ENCODE data around the gene CORO2A. TPM values are rescaled to one million over a fixed set of nuclear protein-coding genes. Genes with fewer than 3 reads are reported as not detected.

The CORO2A gene
- polyA plus RNA-seq, 1 of the 3 experiments (the other 2 are of a cell fraction): 2.3 TPM

DNA sequence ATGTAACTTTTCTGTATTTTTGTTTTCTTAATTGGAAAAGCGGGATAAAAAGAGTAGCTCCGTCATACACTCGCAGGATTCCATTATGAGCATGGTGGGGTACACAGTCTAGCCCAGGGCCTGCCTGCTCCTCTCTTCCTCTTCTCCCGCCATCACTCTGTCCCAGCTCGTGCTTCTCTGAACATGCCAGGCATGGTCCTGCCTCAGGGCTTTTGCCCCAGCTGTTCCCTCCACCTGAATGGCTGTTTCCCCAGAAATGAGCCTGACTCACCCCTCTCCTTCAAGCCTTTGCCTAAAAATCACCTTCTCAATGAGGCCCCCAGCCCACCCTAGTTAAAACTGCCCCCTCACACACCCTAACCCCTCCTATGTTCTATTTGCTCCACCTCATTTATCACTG, 4.5 kb downstream of the CORO2A start:
- POLR2A ChIA-PET: interaction anchor here (0.8 kb wide), 1 partner anchor 69 kb away, joined by 3 read pairs; the partner anchor contains the start of gene TRIM14
- TF ChIP-seq MXI1 (IDR thresholded peaks at IDR 0.05; ENCODE audit: low read depth, low read length) (no peak), NFIC (IDR thresholded peaks at IDR 0.05; ENCODE audit: borderline replicate concordance) (no peak), ELF1 (IDR thresholded peaks at IDR 0.05) (no peak), EZH2phosphoT487 (IDR thresholded peaks at IDR 0.05; ENCODE audit: borderline replicate concordance, low read depth) (no peak), MEF2A (IDR thresholded peaks at IDR 0.05; ENCODE audit: borderline replicate concordance, low read depth) (no peak), TEAD4 (IDR thresholded peaks at IDR 0.05; ENCODE audit: borderline replicate concordance, insufficient read depth) (no peak), FOSL2 (IDR thresholded peaks at IDR 0.05; ENCODE audit: borderline replicate concordance, low read depth) (no peak), CHD2 (IDR thresholded peaks at IDR 0.05; ENCODE audit: low read length, partially characterized antibody) (no peak), SMC3 (IDR thresholded peaks at IDR 0.05; ENCODE audit: low read depth, low read length) (no peak)
- TF ChIP-seq, protein P1, sequence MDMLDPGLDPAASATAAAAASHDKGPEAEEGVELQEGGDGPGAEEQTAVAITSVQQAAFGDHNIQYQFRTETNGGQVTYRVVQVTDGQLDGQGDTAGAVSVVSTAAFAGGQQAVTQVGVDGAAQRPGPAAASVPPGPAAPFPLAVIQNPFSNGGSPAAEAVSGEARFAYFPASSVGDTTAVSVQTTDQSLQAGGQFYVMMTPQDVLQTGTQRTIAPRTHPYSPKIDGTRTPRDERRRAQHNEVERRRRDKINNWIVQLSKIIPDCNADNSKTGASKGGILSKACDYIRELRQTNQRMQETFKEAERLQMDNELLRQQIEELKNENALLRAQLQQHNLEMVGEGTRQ (IDR thresholded peaks at IDR 0.05; ENCODE audit: borderline replicate concordance, low read depth, low read length): no peak
- TF ChIP-seq, protein P2, sequence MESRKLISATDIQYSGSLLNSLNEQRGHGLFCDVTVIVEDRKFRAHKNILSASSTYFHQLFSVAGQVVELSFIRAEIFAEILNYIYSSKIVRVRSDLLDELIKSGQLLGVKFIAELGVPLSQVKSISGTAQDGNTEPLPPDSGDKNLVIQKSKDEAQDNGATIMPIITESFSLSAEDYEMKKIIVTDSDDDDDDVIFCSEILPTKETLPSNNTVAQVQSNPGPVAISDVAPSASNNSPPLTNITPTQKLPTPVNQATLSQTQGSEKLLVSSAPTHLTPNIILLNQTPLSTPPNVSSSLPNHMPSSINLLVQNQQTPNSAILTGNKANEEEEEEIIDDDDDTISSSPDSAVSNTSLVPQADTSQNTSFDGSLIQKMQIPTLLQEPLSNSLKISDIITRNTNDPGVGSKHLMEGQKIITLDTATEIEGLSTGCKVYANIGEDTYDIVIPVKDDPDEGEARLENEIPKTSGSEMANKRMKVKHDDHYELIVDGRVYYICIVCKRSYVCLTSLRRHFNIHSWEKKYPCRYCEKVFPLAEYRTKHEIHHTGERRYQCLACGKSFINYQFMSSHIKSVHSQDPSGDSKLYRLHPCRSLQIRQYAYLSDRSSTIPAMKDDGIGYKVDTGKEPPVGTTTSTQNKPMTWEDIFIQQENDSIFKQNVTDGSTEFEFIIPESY (IDR thresholded peaks at IDR 0.05; ENCODE audit: borderline replicate concordance, low read depth): no peak
- TF ChIP-seq, protein P3, sequence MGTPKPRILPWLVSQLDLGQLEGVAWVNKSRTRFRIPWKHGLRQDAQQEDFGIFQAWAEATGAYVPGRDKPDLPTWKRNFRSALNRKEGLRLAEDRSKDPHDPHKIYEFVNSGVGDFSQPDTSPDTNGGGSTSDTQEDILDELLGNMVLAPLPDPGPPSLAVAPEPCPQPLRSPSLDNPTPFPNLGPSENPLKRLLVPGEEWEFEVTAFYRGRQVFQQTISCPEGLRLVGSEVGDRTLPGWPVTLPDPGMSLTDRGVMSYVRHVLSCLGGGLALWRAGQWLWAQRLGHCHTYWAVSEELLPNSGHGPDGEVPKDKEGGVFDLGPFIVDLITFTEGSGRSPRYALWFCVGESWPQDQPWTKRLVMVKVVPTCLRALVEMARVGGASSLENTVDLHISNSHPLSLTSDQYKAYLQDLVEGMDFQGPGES (IDR thresholded peaks at IDR 0.05; ENCODE audit: low read depth, low read length): no peak
- no peak overlapping the region for H2AFZ ChIP-seq (ENCODE audit: low read depth)

GRCh38 chr9:98186236-98186635, 6.2 kb downstream of the CORO2A start:
- Histone ChIP-seq H2AFZ (ENCODE audit: low read depth) (no peak overlapping the region), H3K9ac (no peak overlapping the region), H3F3A (replicated peaks; ENCODE audit: insufficient read depth) (no peaks in the 10 kb centered on the region), H3K4me2 (no peak overlapping the region), H3K27me3 (ENCODE audit: insufficient read depth) (no peaks in the 10 kb centered on the region), H3K4me3 (ENCODE audit: low read depth in 2 of 2, low read length in 1 of 2) (no peak overlapping the region), H3K36me3 (replicated peaks in 1 of 2; ENCODE audit: control insufficient read depth in 1 of 2, insufficient read depth in 2 of 2, low read length in 1 of 2) (no peaks in the 10 kb centered on the region), H3K4me1 (ENCODE audit: control insufficient read depth in 1 of 2, insufficient read depth in 2 of 2, low read depth in 1 of 2, low read length in 1 of 2) (peaks cover 0 to 4% of the 10 kb centered on the region in 2 experiments; a peak in 1 of 4 replicates), H3K27ac (ENCODE audit: low read depth in 2 of 2, low read length in 1 of 2) (no peak overlapping the region), H3K9me3 (no peaks in the 10 kb centered on the region), H4K20me1 (ENCODE audit: insufficient read depth) (no peaks in the 10 kb centered on the region), H3K9me2 (no peaks in the 10 kb centered on the region), H3K79me2 (ENCODE audit: insufficient read depth) (no peaks in the 10 kb centered on the region)
- TF ChIP-seq RXRA (IDR thresholded peaks at IDR 0.05; ENCODE audit: borderline replicate concordance, low read depth) (no peak), NRF1 (IDR thresholded peaks at IDR 0.05; ENCODE audit: low read depth, low read length) (no peak), FOXM1 (IDR thresholded peaks at IDR 0.05; ENCODE audit: low read depth) (no peak)
- ChIA-PET CTCF (interaction anchor here (0.8 kb wide), 1 partner anchor 9 kb away, joined by 3 read pairs; no protein-coding TSS in a partner anchor), POLR2A (no interaction called here)
- DNase-seq: no peak
- no CpG with 5 or more reads among the region's 1 CpG for WGBS (ENCODE audit: low lambda C conversion rate)

More for the DNA sequence above, 4.5 kb downstream of the CORO2A start:
- H3K4me1 ChIP-seq (ENCODE audit: control insufficient read depth in 1 of 2, insufficient read depth in 2 of 2, low read depth in 1 of 2, low read length in 1 of 2): peaks cover 0 to 12% of the 10 kb centered on the region in 2 experiments; a peak in 1 of 4 replicates
- no peak overlapping the region for H3K4me3 ChIP-seq (ENCODE audit: low read depth in 2 of 2, low read length in 1 of 2)
- no peak overlapping the region for H3K27ac ChIP-seq (ENCODE audit: low read depth in 2 of 2, low read length in 1 of 2)
- no peaks in the 10 kb centered on the region for H3K36me3 ChIP-seq (replicated peaks in 1 of 2; ENCODE audit: control insufficient read depth in 1 of 2, insufficient read depth in 2 of 2, low read length in 1 of 2)
- CTCF ChIA-PET: interaction anchor here (2.3 kb wide), 1 partner anchor 17 kb away, joined by 7 read pairs; no protein-coding TSS in a partner anchor
- H4K20me1 ChIP-seq (ENCODE audit: insufficient read depth): no peaks in the 10 kb centered on the region
- H3K79me2 ChIP-seq (ENCODE audit: insufficient read depth): no peaks in the 10 kb centered on the region
- no peak overlapping the region for H3K4me2 ChIP-seq
- no peaks in the 10 kb centered on the region for H3K9me3 ChIP-seq
- H3K9ac ChIP-seq: no peak overlapping the region
- no peak for DNase-seq
- H3K27me3 ChIP-seq (ENCODE audit: insufficient read depth): no peaks in the 10 kb centered on the region
- no peaks in the 10 kb centered on the region for H3K9me2 ChIP-seq
- no peaks in the 10 kb centered on the region for H3F3A ChIP-seq (replicated peaks; ENCODE audit: insufficient read depth)
- WGBS (ENCODE audit: low lambda C conversion rate): 94% methylated on average over 5 of the region's 5 CpGs
